ENCODE data around the gene RUFY3.
A peak's percentile ranks its signal among the peaks of the same experiment; 100 is the strongest.

- TF ChIP-seq CTCF (conservative IDR thresholded peaks at IDR 0.05; ENCODE audit: low read depth, low read length) (no peak), FOS (IDR thresholded peaks at IDR 0.05; ENCODE audit: low read depth, low read length) (no peak), BHLHE40 (IDR thresholded peaks at IDR 0.05; ENCODE audit: low read depth, low read length) (no peak), POLR2A (IDR thresholded peaks at IDR 0.05; ENCODE audit: low read depth, low read length) (no peak), MAFK (IDR thresholded peaks at IDR 0.05; ENCODE audit: low read depth, low read length) (no peak), CHD1 (IDR thresholded peaks at IDR 0.05; ENCODE audit: low read depth, low read length) (no peak), CEBPB (IDR thresholded peaks at IDR 0.05; ENCODE audit: low read depth, low read length) (peak; percentile 50; the same call in 1 of the 2 replicates), SMC3 (IDR thresholded peaks at IDR 0.05; ENCODE audit: low read depth, low read length) (no peak), MXI1 (IDR thresholded peaks at IDR 0.05; ENCODE audit: borderline replicate concordance, low read depth, low read length) (no peak), USF2 (IDR thresholded peaks at IDR 0.05; ENCODE audit: low read depth, low read length) (no peak), MAZ (IDR thresholded peaks at IDR 0.05; ENCODE audit: borderline replicate concordance, low read depth, low read length) (no peak)
Observed at GRCh38 chr4:70739496-70740337, 18.0 kb downstream of the RUFY3 start.

All from IMR-90 (cell line).